GM21526 (cell line): ENCODE results near the gene EFR3B.
"Not testable (repeated sequence)": the region's sequence is repeated elsewhere in the genome, so short reads cannot be mapped to it uniquely, and the experiment has no call there.

ENCODE experiments used
- ATAC-seq: cut with Tn5 transposase; IDR thresholded peaks from one replicate; pipeline ENCODE4 v1.9.1; 2021; ENCODE audit warnings: moderate library complexity; ENCODE audit not compliant: unreplicated experiment, low FRiP score

Gene EFR3B

GRCh38 chr2:25132693-25133092 lies 90.8 kb downstream of the EFR3B start:
- no peak for ATAC-seq

GRCh38 chr2:25140535-25140934 lies 98.7 kb downstream of the EFR3B start:
- ATAC-seq = not testable (repeated sequence)

GRCh38 chr2:25141120-25141519 lies 99.2 kb downstream of the EFR3B start:
- no peak for ATAC-seq

- no peak for ATAC-seq
Measured at GRCh38 chr2:25145803-25146202, 103.9 kb downstream of the EFR3B start.

- ATAC-seq = no peak
Measured at GRCh38 chr2:25146896-25147295, 105.0 kb downstream of the EFR3B start.

GRCh38 chr2:25149646-25150045 lies 107.8 kb downstream of the EFR3B start:
- ATAC-seq = no peak

GRCh38 chr2:25150993-25151392 lies 109.1 kb downstream of the EFR3B start:
- not testable (repeated sequence) for ATAC-seq

- ATAC-seq = no peak
Measured at GRCh38 chr2:25151718-25152117, 109.8 kb downstream of the EFR3B start.

- no peak for ATAC-seq
Measured at GRCh38 chr2:25155401-25155800, 113.5 kb downstream of the EFR3B start.

GRCh38 chr2:25158096-25158852 lies 116.4 kb downstream of the EFR3B start:
- ATAC-seq = no peak

GRCh38 chr2:25159949-25160348 lies 118.1 kb downstream of the EFR3B start:
- ATAC-seq = no peak

GRCh38 chr2:25160376-25160775 lies 118.5 kb downstream of the EFR3B start:
- ATAC-seq = no peak

- no peak for ATAC-seq
Measured at GRCh38 chr2:25161055-25161781, 119.3 kb downstream of the EFR3B start.

GRCh38 chr2:25162061-25162460 lies 120.2 kb downstream of the EFR3B start:
- ATAC-seq = not testable (repeated sequence)

- ATAC-seq = no peak
Measured at GRCh38 chr2:25164561-25164960, 122.7 kb downstream of the EFR3B start.

GRCh38 chr2:25165992-25166875 lies 124.4 kb downstream of the EFR3B start:
- ATAC-seq = no peak

GRCh38 chr2:25168256-25169072 lies 126.6 kb downstream of the EFR3B start, which contains the start of gene POMC:
Gene POMC (minus strand): TSS chr2:25168580. CDS start chr2:25164772, 3,808 bp downstream.
- no peak for ATAC-seq

GRCh38 chr2:25169073-25169470 lies 127.2 kb downstream of the EFR3B start:
- no peak for ATAC-seq

GRCh38 chr2:25170888-25171287 lies 129.0 kb downstream of the EFR3B start:
- ATAC-seq = no peak

- ATAC-seq = no peak
Measured at GRCh38 chr2:25173719-25174118, 131.8 kb downstream of the EFR3B start.
